SHP77 treated with DMSO at 0.1 percent for 48 hours (cell line): Measurements from ENCODE around the gene CDK6.
"Not testable (repeated sequence)": the region's sequence is repeated elsewhere in the genome, so short reads cannot be mapped to it uniquely, and the experiment has no call there.

Experiments used
- DNase-seq: peaks from one replicate; lab custom pipeline; 2025; lab: John Stamatoyannopoulos, UW

CDK6 gene

DNA sequence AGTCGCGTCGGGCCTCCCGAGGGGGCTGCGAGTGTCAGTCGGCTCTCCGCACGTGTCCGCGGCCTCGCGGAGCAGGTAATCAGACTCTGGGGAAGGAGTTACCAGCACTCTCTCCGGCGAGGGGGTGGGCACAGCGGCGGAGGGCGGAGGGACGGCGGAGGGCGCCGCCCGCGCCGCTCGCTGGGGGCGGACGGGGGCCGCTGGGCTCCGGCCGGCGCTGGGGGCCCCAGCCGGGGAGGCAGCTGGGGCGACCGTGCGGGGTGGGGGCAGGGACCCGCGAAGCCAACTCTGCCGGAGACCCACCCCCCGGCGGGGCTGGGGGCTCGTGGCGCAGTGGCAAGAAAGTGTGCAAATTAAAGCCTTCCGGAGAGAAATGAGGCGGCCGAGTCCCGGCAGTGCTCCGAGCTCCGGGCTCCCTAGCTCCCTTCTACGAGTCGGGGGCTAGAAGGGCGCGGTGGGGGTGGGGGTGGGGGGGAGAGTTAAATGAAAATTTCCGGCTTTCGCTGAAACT, at the start of gene CDK6:
CDK6 (minus strand) TSS at position 85 of the 511 bp plus-strand sequence. CDS start 3,250 bp downstream, outside the sequence.
- no peak for DNase-seq

- DNase-seq = not testable (repeated sequence)
Measured at GRCh38 chr7:92886039-92886438, 49.7 kb upstream of the CDK6 start.

DNA sequence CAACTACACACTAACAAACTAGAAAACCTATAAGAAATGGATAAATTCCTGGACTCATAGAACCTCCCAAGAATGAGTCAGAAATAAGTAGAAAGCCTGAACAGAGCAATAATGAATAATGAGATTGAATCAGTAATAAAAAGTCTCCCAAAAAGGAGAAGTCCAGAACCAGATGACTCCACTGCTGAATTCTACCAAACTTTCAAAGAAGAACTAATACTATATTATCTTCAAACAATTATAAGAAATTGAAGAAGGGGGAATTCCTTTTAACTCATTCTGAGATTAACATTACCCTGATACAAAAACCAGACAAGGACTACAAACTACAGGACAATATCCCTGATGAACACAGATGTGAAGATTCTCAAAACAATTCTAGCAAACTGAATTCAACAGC, 47.8 kb upstream of the CDK6 start:
- no peak for DNase-seq

DNA sequence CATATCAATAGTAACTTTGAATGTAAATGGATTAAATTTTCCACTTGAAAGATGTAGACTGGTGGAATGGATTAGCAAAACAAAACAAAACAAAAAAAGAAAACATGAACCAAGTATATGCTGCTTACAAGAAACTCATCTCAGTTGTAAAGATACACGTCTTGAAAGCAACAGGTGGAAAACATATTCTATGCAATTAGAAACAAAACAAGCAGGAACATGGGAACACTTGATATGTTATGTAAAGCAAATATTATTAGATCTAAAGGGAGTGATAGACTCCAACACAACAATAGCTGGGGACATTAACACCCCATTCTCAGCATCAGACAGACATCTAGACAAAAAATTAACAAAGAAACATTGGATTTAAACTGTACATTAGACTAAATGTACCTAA, 46.4 kb upstream of the CDK6 start:
- no peak for DNase-seq

- no peak for DNase-seq
Measured at GRCh38 chr7:92881091-92881485, 44.7 kb upstream of the CDK6 start.

DNA sequence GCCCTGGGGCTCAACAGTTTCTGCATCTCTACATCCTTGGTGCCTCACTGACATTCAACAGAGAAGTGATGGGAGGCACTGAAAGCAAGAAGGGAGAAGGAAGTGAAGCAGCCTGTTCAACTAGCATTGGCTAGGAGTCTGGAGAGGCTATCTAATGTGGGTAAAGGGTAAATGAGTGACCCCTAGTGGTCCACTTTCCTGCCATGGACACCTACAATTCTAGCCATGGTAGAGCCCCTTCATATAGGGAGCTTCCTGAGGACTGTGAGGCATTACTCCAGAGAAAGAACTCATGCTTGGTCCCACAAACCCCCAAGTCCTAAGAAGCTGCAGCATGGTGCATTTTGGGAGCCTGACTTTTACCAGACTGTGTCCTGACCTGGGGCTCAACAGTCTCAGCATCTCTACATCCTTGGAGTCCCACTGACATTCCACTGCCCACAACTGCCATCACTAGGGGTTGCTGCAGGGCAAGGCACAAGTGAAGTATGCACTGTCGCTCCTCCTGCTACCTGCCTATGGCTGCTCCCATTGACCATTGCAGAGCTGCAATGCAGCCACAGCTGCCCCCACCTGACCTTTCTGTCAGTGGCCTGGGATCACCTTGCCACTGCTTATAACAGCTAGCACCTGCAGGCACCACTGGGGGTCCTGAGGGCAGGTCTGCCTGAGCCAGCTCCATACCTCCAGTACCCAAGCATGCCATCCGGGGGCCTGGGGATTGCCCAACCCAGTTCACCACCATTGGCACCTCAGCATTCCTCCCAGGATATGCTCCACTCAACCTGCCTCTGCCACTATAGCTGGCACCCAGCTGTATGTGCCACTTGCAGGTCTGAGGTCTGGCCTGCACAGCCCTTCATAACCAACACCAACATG, 44.1 kb upstream of the CDK6 start:
- DNase-seq = no peak

GRCh38 chr7:92877367-92877766, 41.0 kb upstream of the CDK6 start:
- DNase-seq = no peak

DNA sequence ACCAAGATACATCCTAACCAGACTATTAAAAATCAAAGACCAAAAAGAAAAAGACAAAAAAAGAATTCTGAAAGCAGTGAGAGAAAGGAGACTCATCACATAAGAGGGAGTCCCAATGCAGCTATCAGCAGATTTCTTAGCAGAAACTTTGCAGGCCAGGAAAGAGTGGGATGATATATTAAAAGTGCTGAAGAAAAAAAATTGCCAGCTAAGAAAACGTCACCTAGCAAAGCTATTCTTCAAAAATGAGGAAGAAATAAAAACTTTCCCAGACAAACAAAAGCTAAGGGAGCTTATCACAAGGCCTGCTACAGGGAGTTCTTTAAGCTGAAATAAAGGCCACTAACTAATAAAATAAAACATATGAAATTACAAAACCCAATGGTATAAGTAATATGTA, 40.5 kb upstream of the CDK6 start:
- no peak for DNase-seq

DNA sequence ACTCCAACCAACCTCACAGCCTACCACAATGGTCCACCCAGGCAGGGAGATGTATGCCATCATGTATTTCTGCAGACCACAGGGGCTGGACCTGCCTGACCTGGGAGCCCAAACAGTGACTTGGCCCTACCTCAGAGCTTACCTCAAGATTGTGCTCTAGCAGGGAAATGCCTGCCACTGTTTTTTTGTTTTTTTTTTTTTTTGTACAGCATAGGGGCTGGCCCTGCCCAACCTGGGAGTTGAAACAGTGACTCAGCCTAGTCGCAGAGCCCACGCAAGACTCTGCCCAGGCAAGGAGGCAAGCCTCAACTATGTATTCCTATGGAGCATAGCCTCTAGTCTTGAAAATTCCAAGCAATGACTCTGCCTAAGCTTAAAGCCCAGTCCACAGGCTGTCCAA, 39.3 kb upstream of the CDK6 start:
- DNase-seq = no peak

GRCh38 chr7:92875173-92875572, 38.8 kb upstream of the CDK6 start:
- DNase-seq = no peak

GRCh38 chr7:92874567-92874966, 38.2 kb upstream of the CDK6 start:
- DNase-seq = no peak

- DNase-seq = no peak
Measured at GRCh38 chr7:92873776-92874175, 37.4 kb upstream of the CDK6 start.

- no peak for DNase-seq
Measured at GRCh38 chr7:92872701-92873100, 36.3 kb upstream of the CDK6 start.

- no peak for DNase-seq
Measured at GRCh38 chr7:92868683-92869293, 32.4 kb upstream of the CDK6 start.

- DNase-seq = not testable (repeated sequence)
Measured at GRCh38 chr7:92864169-92864568, 27.8 kb upstream of the CDK6 start.

GRCh38 chr7:92856436-92856835, 20.1 kb upstream of the CDK6 start:
- DNase-seq = no peak

DNA sequence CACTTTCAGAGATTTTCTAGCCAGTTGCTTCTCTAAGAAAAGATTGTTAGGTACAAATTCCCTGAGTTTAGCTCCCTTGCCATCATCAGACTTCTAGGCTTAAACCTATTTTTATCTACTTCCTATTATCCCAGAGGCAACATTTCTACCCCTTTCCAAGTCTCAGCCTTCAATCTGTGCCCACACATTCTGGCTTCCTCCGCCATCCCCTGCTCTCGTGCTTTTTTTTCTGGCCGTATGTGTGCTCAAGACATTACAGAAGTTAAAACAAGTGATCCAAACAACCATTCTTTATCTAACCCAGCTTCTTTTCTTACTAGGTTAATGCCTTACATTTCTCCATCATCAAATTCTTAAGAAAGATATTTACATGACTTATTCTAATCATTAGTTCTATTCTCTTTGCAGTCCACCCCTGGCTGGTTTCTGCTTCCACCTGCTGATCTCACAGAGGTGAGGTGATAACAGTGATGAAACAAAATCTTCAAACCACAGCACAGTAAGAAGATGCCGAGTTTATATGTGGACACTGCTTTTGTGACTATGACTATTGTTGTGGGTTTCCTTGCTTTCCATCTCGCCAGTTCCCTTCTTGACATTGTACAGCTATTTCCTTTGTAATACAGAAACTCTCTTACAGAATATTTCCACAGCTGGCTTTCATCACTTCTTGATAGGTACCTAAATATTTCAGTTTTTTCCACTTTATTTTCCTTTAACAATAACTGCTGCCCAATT, 18.3 kb upstream of the CDK6 start:
- DNase-seq = no peak

DNA sequence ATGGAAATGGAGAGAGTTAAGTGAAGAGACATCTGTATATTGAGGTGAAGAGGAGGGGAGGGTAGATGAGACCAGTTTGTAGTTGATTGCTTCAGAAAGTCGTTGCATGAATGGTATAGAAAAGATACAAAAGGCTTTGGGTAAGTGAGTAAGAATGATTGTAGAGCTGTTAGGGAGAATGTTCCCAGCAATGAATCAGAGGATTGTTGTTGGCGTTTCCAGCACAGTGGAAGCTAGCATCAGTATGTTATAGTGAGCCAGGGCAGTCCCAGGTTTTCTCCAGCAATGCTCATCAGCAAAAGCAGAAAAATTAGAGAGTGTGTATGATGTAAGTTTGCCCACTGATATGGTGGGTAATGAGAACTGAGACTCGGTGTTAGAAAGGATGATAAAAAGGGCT, 15.4 kb upstream of the CDK6 start:
- no peak for DNase-seq

DNA sequence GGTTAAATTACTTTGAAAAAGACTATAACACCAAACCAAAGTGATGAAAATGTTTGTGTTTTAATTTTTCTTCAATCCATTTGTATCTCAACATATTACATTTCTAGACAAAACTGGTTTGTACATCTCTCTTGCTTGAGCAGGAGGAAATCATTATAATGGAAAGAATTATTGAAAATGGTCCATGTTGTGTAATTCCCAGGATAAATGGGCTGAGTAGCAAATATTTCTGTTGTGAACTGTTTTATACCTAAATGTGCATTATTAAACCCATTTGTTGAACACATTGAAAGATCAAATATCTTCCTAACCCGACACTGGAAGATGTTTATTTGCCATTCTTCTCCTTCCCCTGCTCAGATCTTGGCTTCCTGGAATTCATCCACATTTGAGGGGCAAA, 14.1 kb upstream of the CDK6 start:
- DNase-seq = no peak

GRCh38 chr7:92849322-92849721, 12.9 kb upstream of the CDK6 start:
- DNase-seq = no peak

- DNase-seq = no peak
Measured at GRCh38 chr7:92848851-92849250, 12.5 kb upstream of the CDK6 start.

GRCh38 chr7:92848441-92848840, 12.1 kb upstream of the CDK6 start:
- no peak for DNase-seq

DNA sequence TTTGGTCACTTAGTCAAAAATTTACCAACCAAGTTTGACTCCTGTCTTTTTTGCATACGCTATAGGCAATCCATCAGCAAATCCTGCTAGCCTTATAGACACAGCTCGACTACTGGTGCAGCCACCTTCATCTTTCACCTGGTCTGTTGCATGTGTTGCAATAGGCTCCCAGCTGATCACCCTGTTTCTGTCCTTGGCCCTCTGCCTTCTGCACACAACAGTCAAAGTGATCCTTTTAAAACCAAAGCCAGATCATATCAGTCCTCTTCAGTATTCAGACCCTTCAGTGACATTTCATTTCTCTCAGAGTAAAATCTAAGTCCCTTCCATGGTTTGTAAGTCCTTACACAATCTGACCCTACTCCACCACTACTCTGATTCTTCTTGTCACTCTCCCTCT, 10.9 kb upstream of the CDK6 start:
- no peak for DNase-seq
